Measurements from ENCODE around the gene STRN. TPM values are rescaled to one million over a fixed set of nuclear protein-coding genes. Genes with fewer than 3 reads are reported as not detected.
"Not testable (repeated sequence)": the region's sequence is repeated elsewhere in the genome, so short reads cannot be mapped to it uniquely, and the experiment has no call there.

Gene STRN
- total RNA-seq, 1 donor from 2014 or later: 16.6 TPM

GRCh38 chr2:36912695-36913094 is 53.6 kb downstream of the STRN start:
- no peak for DNase-seq (ENCODE audit: low spot score)

GRCh38 chr2:36911012-36911411 is 55.3 kb downstream of the STRN start:
- no peak for DNase-seq (ENCODE audit: low spot score)

GRCh38 chr2:36906277-36906676 is 60.1 kb downstream of the STRN start:
- no peak for DNase-seq (ENCODE audit: low spot score)

GRCh38 chr2:36904636-36905035 is 61.7 kb downstream of the STRN start:
- DNase-seq (ENCODE audit: low spot score): no peak

- no peak for DNase-seq (ENCODE audit: low spot score)
Observed at GRCh38 chr2:36902385-36903120, 63.8 kb downstream of the STRN start.

- no peak for DNase-seq (ENCODE audit: low spot score)
Observed at GRCh38 chr2:36892805-36893204, 73.5 kb downstream of the STRN start.

GRCh38 chr2:36889795-36890194 is 76.5 kb downstream of the STRN start:
- no peak for DNase-seq (ENCODE audit: low spot score)

- DNase-seq (ENCODE audit: low spot score): not testable (repeated sequence)
Observed at GRCh38 chr2:36887095-36887494, 79.2 kb downstream of the STRN start.

- DNase-seq (ENCODE audit: low spot score): no peak
Observed at GRCh38 chr2:36886664-36887063, 79.7 kb downstream of the STRN start.

GRCh38 chr2:36885605-36886004 is 80.7 kb downstream of the STRN start:
- DNase-seq (ENCODE audit: low spot score): no peak

GRCh38 chr2:36882532-36882931 is 83.8 kb downstream of the STRN start:
- DNase-seq (ENCODE audit: low spot score): no peak

- no peak for DNase-seq (ENCODE audit: low spot score)
Observed at GRCh38 chr2:36881816-36882215, 84.5 kb downstream of the STRN start.

GRCh38 chr2:36878429-36878828 is 87.9 kb downstream of the STRN start:
- no peak for DNase-seq (ENCODE audit: low spot score)

- no peak for DNase-seq (ENCODE audit: low spot score)
Observed at GRCh38 chr2:36871068-36871707, 95.1 kb downstream of the STRN start.

GRCh38 chr2:36869606-36870005 is 96.7 kb downstream of the STRN start:
- DNase-seq (ENCODE audit: low spot score): no peak

- DNase-seq (ENCODE audit: low spot score): no peak
Observed at GRCh38 chr2:36861896-36862295, 104.4 kb downstream of the STRN start.

- DNase-seq (ENCODE audit: low spot score): no peak
Observed at GRCh38 chr2:36859366-36859792, 107.0 kb downstream of the STRN start.

- DNase-seq (ENCODE audit: low spot score): no peak
Observed at GRCh38 chr2:36858551-36859365, 107.6 kb downstream of the STRN start.

- no peak for DNase-seq (ENCODE audit: low spot score)
Observed at GRCh38 chr2:36857713-36858112, 108.6 kb downstream of the STRN start.

GRCh38 chr2:36855429-36855828 is 110.9 kb downstream of the STRN start:
- DNase-seq (ENCODE audit: low spot score): no peak

GRCh38 chr2:36854241-36854640 is 112.1 kb downstream of the STRN start:
- DNase-seq (ENCODE audit: low spot score): no peak

GRCh38 chr2:36849265-36849664 is 117.1 kb downstream of the STRN start:
- DNase-seq (ENCODE audit: low spot score): no peak

Data from umbilical cord (tissue), 2 donors.